ENCODE results near the gene WFDC1. TPM values are rescaled to one million over a fixed set of nuclear protein-coding genes. Genes with fewer than 3 reads are reported as not detected.

Gene WFDC1
- total and polyA plus RNA-seq, 4 donors: 1.0 to 5.2 (median 2.9) TPM

DNA sequence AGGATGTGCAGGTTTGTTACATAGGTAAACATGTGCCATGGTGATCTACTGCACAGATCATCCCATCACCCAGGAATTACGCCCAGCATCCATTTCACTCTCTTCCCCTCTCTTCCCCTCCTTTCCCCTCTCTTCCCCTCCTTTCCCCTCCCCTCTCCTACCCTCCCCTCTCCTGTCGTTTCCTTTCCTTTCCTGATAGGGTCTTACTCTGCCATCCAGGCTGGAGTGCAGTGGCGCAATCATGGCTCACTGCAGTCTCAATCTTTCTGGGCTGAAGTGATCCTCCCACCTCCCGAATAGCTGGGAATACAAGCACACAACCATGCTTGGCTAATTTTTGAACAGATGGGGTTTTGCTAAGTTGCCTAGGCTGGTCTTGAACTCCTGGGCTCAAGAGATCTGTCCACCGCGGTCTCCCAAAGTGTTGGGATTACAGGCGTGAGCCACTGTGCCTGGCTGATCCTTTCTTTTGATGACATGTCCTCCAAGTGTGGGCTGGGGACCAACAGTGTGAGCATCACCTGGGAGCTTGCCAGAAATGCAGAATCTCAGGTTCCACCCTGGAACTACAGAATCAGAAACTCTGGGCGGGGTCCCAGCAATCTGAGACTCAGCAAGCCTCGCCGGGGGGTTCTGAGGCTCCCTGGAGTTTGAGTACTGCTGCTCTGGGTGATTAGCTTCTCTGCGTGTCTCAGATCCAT, 84.5 kb downstream of the WFDC1 start:
- no peaks in the 10 kb centered on the region for H3K27me3 ChIP-seq (ENCODE audit: control insufficient read depth in 4 of 4, insufficient read depth in 4 of 4, low read length in 3 of 4)
- 58% methylated on average over 11 of the region's 11 CpGs for WGBS
- H3K27ac ChIP-seq (ENCODE audit: low read depth in 1 of 2, low read length in 2 of 2): no peak overlapping the region
- H3K4me3 ChIP-seq (ENCODE audit: low read depth in 1 of 3, low read length in 3 of 3): no peak overlapping the region
- no peak overlapping the region for H3K9ac ChIP-seq (ENCODE audit: low read depth in 1 of 2, low read length in 2 of 2)
- TF ChIP-seq RXRA (IDR thresholded peaks at IDR 0.05) (no peak), YY1 (IDR thresholded peaks at IDR 0.05) (no peak), HNF4G (IDR thresholded peaks at IDR 0.05) (no peak), NR2F2 (IDR thresholded peaks at IDR 0.05) (no peak), REST (IDR thresholded peaks at IDR 0.05) (no peak), SP1 (IDR thresholded peaks at IDR 0.05) (no peak), TAF1 (conservative IDR thresholded peaks at IDR 0.05) (no peak), FOXA2 (IDR thresholded peaks at IDR 0.05) (no peak), RAD21 (IDR thresholded peaks at IDR 0.05) (no peak), HNF4A (conservative IDR thresholded peaks at IDR 0.05) (no peak), FOXA1 (IDR thresholded peaks at IDR 0.05) (no peak), GABPA (IDR thresholded peaks at IDR 0.05 in 1 of 2, conservative IDR thresholded peaks at IDR 0.05 in 1 of 2) (no peak), ATF3 (IDR thresholded peaks at IDR 0.05) (no peak), CTCF (IDR thresholded peaks at IDR 0.05; ENCODE audit: low read depth, low read length, missing input control) (no peak), EGR1 (IDR thresholded peaks at IDR 0.05; ENCODE audit: low read depth in 2 of 2) (no peak), MAX (IDR thresholded peaks at IDR 0.05) (no peak), JUND (IDR thresholded peaks at IDR 0.05) (no peak), ZBTB33 (IDR thresholded peaks at IDR 0.05) (no peak)
- H3K9me3 ChIP-seq (ENCODE audit: control insufficient read depth in 4 of 4, low read length in 3 of 4): no peaks in the 10 kb centered on the region
- no peaks in the 10 kb centered on the region for H3K36me3 ChIP-seq (ENCODE audit: control insufficient read depth in 4 of 4, insufficient read depth in 3 of 4, low read depth in 1 of 4, low read length in 3 of 4)
- H3K4me1 ChIP-seq (ENCODE audit: control insufficient read depth in 4 of 4, insufficient read depth in 4 of 4, low read length in 3 of 4): no peaks in the 10 kb centered on the region
- no peak for DNase-seq (ENCODE audit: low spot score)

Small RNAs within 50 kb of the gene (small RNA-seq; reads per million reads assigned to genes)
- gene RNA5SP433: not detected

Other genes starting within 250 kb of the WFDC1 start
- 10 to 100 TPM; 32.6 to 65.0 TPM for gene MBTPS1, start 177.9 kb upstream of the WFDC1 start, total RNA-seq
- gene MBTPS1, start 177.9 kb upstream of the WFDC1 start, polyA plus RNA-seq: 10 to 100 TPM; 21.1 to 29.0 TPM
- 1 to 10 TPM; 6.8 to 9.6 TPM for gene HSDL1, start 149.7 kb upstream of the WFDC1 start, total RNA-seq
- gene HSDL1, start 149.7 kb upstream of the WFDC1 start, polyA plus RNA-seq: 1 to 10 TPM; 3.0 to 3.8 TPM
- gene DNAAF1, start 149.6 kb upstream of the WFDC1 start, total RNA-seq: under 1 TPM; under 0.01 to 0.08 TPM
- under 1 TPM in 1 of 2 donors, not detected in 1; 0.06 TPM for gene DNAAF1, start 149.6 kb upstream of the WFDC1 start, polyA plus RNA-seq
- 10 to 100 TPM; 10.4 to 34.5 TPM for gene TAF1C, start 107.8 kb upstream of the WFDC1 start, total RNA-seq
- 10 to 100 TPM; 10.2 to 12.1 TPM for gene TAF1C, start 107.8 kb upstream of the WFDC1 start, polyA plus RNA-seq
- gene ADAD2, start 103.7 kb upstream of the WFDC1 start, total RNA-seq: under 1 TPM in 1 of 2 donors, not detected in 1; 0.33 TPM
- gene ADAD2, start 103.7 kb upstream of the WFDC1 start, polyA plus RNA-seq: under 1 TPM; 0.14 to 0.44 TPM
- gene KCNG4, start 54.9 kb upstream of the WFDC1 start, total RNA-seq: not detected
- gene KCNG4, start 54.9 kb upstream of the WFDC1 start, polyA plus RNA-seq: not detected
- gene ATP2C2, start 73.7 kb downstream of the WFDC1 start, total RNA-seq: under 1 TPM; 0.17 to 0.33 TPM
- under 1 TPM; 0.05 to 0.28 TPM for gene ATP2C2, start 73.7 kb downstream of the WFDC1 start, polyA plus RNA-seq
- 1 to 10 TPM; 2.8 to 4.0 TPM for gene MEAK7, start 209.8 kb downstream of the WFDC1 start, total RNA-seq
- gene MEAK7, start 209.8 kb downstream of the WFDC1 start, polyA plus RNA-seq: 1 to 10 TPM; 1.3 to 1.6 TPM

All from liver (tissue), 10 donors.